Bronchial epithelial cell (primary cell): ENCODE data around the gene SHISA9. TPM values are rescaled to one million over a fixed set of nuclear protein-coding genes. Genes with fewer than 3 reads are reported as not detected.

Experiments
- DNase-seq: peaks from one replicate; pipeline ENCODE4 v3.0.0-alpha.2; 2010; ENCODE audit warnings: low read depth
- FAIRE-seq: peaks from 2 replicates; lab custom pipeline; 2011; peaks lifted over from hg19 to GRCh38; lab: Jason Lieb, UNC
- H3K27me3 ChIP-seq: 2 replicates; pipeline ENCODE4 v1.5.1; 2011; ENCODE audit warnings: low read length; ENCODE audit not compliant: control insufficient read depth, insufficient read depth
- H3K36me3 ChIP-seq: 2 replicates; pipeline ENCODE4 v1.5.1; 2011; ENCODE audit warnings: low read length; ENCODE audit not compliant: control insufficient read depth, insufficient read depth
- H3K4me3 ChIP-seq: 2 replicates; pipeline ENCODE4 v1.5.1; 2011; ENCODE audit warnings: mild to moderate bottlenecking, low read depth, low read length, control low read depth
- CTCF ChIP-seq: IDR thresholded peaks from 2 replicates; pipeline ENCODE4 v1.5.1; 2011; ENCODE audit warnings: mild to moderate bottlenecking, moderate library complexity, low read length, control low read depth, inconsistent platforms; ENCODE audit not compliant: insufficient read depth, severe bottlenecking
- total RNA-seq: library from RNA; depleted of rRNA; stranded (reverse); fragments of >200 nt; gene quantifications from 2 replicates; pipeline ENCODE4 v1.2.1, GENCODE V29; 2014

The SHISA9 gene
- total RNA-seq, 1 donor from 2014 or later = under 0.01 TPM

DNA sequence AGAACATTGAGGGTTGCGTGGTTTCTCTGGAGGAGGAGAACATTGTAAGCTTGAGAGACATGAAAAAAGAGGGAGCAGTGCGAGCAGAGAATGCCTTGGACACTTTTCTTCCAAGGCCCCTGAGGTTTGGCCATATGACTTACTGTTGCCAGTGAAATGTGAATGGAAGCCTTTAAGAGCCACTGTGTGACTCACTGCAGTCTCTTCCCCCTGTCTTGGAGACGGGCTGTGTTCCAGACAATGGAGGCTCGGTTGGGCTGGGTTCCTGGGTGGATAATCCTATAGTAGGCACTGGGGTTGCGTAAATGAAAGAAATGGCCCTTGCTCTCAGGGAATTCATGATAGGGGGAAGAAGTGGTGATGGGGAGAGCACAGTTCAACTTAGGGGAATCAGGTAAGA lies 75.5 kb downstream of the SHISA9 start:
- Histone ChIP-seq H3K27me3 (no peaks in the 10 kb centered on the region), H3K4me3 (no peak overlapping the region), H3K36me3 (no peaks in the 10 kb centered on the region)
- no peak for TF ChIP-seq CTCF
- DNase-seq = no peak
- FAIRE-seq = no peak

DNA sequence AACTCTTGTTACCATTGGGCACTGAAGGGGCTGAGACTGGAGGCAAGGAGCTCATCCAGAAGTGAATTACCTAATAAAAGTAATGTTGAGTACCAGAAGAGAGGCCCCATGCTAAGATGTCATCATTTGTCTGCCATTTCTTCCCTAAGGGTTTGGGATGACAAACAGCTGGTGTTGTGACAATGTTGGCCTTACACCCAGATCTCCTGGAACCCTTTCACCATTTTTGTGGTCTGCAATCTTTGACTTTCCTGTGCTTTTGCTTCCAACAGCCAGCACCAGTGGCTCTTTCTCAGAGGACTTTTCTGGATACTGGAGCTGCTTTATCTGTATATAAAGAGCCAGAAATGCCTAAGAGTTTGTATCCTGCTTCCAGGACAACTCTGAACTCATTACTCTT lies 84.1 kb downstream of the SHISA9 start:
- TF ChIP-seq CTCF = no peak
- DNase-seq = no peak
- no peak for FAIRE-seq
- no peaks in the 10 kb centered on the region for H3K27me3 ChIP-seq
- H3K4me3 ChIP-seq = no peak overlapping the region
- no peaks in the 10 kb centered on the region for H3K36me3 ChIP-seq

DNA sequence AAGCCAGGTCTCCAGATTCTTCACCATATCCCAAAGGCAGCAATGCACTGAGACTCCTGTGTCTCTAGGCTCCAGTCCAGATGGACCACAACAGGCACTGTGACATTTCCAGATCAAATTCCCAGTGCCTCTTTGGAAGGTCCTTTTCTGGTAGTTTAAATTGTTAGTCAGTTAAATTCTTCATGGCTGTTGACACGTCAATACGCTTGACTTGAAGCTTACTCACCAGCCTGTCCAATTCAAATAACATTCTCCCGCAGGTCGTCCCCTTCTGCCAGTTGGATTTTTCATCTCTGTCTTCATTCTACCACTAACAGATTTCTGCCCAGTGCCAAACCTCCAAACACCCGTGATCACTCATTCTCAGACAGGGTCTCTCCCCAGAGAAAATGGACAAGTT lies 86.7 kb downstream of the SHISA9 start:
- no peak overlapping the region for H3K4me3 ChIP-seq
- H3K36me3 ChIP-seq = no peaks in the 10 kb centered on the region
- no peaks in the 10 kb centered on the region for H3K27me3 ChIP-seq
- no peak for TF ChIP-seq CTCF
- DNase-seq = no peak
- no peak for FAIRE-seq

- no peak for TF ChIP-seq CTCF
- no peaks in the 10 kb centered on the region for H3K36me3 ChIP-seq
- H3K4me3 ChIP-seq = no peak overlapping the region
- FAIRE-seq (no peak), DNase-seq (no peak)
- H3K27me3 ChIP-seq = no peaks in the 10 kb centered on the region
These were observed 90.7 kb downstream of the SHISA9 start for GRCh38 chr16:12992066-12992465.

DNA sequence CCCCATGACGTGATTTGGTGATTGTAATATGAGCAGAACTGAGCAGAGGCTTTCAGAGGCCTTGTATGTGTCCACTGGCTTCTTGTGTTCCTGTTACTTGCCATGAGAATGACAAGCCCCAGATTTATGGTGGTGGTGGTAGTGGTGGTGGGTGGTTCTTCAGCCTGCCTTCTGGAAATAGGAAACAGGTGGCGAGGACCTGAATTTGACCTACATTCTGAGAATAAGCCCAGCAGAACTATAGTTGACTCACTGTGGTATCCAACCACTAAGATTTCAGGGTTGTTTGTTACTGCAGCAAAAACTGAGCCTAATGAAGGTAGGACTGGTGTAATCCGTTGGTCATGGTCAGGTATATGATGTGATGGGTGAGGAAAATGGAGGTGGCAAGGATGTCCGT lies 93.0 kb downstream of the SHISA9 start:
- TF ChIP-seq CTCF = no peak
- FAIRE-seq (no peak), DNase-seq (no peak)
- Histone ChIP-seq H3K27me3 (no peaks in the 10 kb centered on the region), H3K36me3 (no peaks in the 10 kb centered on the region), H3K4me3 (no peak overlapping the region)

- Histone ChIP-seq H3K27me3 (no peaks in the 10 kb centered on the region), H3K4me3 (no peak overlapping the region), H3K36me3 (no peaks in the 10 kb centered on the region)
- DNase-seq (no peak), FAIRE-seq (no peak)
- TF ChIP-seq CTCF = no peak
These were observed 94.4 kb downstream of the SHISA9 start for GRCh38 chr16:12995721-12996372.
